GM13977 (cell line): ENCODE measurements around the gene NPHP4.

ENCODE experiments used
- DNase-seq: peaks from one replicate; pipeline ENCODE4 v3.0.0; 2012; ENCODE audit warnings: low spot score
- CTCF ChIP-seq: IDR thresholded peaks from 2 replicates; pipeline ENCODE4 v1.5.1; 2012; ENCODE audit warnings: mild to moderate bottlenecking, control low read depth; ENCODE audit not compliant: insufficient read depth; ENCODE audit errors: extremely low read depth, missing control alignments
- in situ Hi-C: fragments of 300-500 bp; cut with MboI; formaldehyde crosslinking; loops from one replicate; pipeline ENCODE4 v1.12.0; 2022; ENCODE audit warnings: low sequenced_read_pairs, low pct_unique_long_range_greater_than_20kb, mixed read lengths, inconsistent platforms; ENCODE audit not compliant: unreplicated experiment

Gene NPHP4

GRCh38 chr1:5843521-5844096 is 148.6 kb downstream of the NPHP4 start:
- no peak for TF ChIP-seq CTCF
- DNase-seq = no peak
- in situ Hi-C loops = no loop called here

GRCh38 chr1:5842679-5843078 is 149.5 kb downstream of the NPHP4 start:
- no peak for DNase-seq
- TF ChIP-seq CTCF = no peak
- in situ Hi-C loops = no loop called here

GRCh38 chr1:5840551-5841001 is 151.6 kb downstream of the NPHP4 start:
- no peak for TF ChIP-seq CTCF
- in situ Hi-C loops = no loop called here
- DNase-seq = no peak

- no peak for DNase-seq
- in situ Hi-C loops = no loop called here
- no peak for TF ChIP-seq CTCF
These were observed 152.2 kb downstream of the NPHP4 start for GRCh38 chr1:5839881-5840550.

- in situ Hi-C loops = no loop called here
- DNase-seq = no peak
- TF ChIP-seq CTCF = no peak
These were observed 152.9 kb downstream of the NPHP4 start for GRCh38 chr1:5839161-5839880.

- in situ Hi-C loops = no loop called here
- no peak for DNase-seq
- no peak for TF ChIP-seq CTCF
These were observed 154.1 kb downstream of the NPHP4 start for GRCh38 chr1:5837976-5838653.
